KBM-7 (cell line): ENCODE measurements around the gene BCOR.
A peak's percentile ranks its signal among the peaks of the same experiment; 100 is the strongest.

ENCODE experiments used
- DNase-seq: peaks from one replicate; pipeline ENCODE4 v3.0.0-alpha.2; 2015
- in situ Hi-C: fragments of 300-500 bp; cut with MboI; formaldehyde crosslinking; loops from 2 replicates; pipeline ENCODE4 v1.14.3; 2020; ENCODE audit warnings: low sequenced_read_pairs, low pct_unique_long_range_greater_than_20kb, mixed read lengths

Gene BCOR

GRCh38 chrX:40100537-40101429, 3.0 kb upstream of the BCOR start:
- DNase-seq: no peak
- in situ Hi-C loops: no loop called here

GRCh38 chrX:40100141-40100536, 2.4 kb upstream of the BCOR start:
- DNase-seq: peak; percentile 73
- in situ Hi-C loops: no loop called here

GRCh38 chrX:40099055-40099958, 1.5 kb upstream of the BCOR start:
- peak; percentile 68 for DNase-seq
- in situ Hi-C loops: loop anchor here (10.0 kb wide), 1 partner anchor 75 kb away; no protein-coding TSS in a partner anchor

- peak; percentile 79 for DNase-seq
Measured at GRCh38 chrX:40098264-40099054, 701 bp upstream of the BCOR start.

GRCh38 chrX:40097141-40097503, 636 bp downstream of the BCOR start:
- DNase-seq: no peak
- in situ Hi-C loops: loop anchor here (10.0 kb wide), 1 partner anchor 78 kb away; no protein-coding TSS in a partner anchor

More at GRCh38 chrX:40098264-40099054, 701 bp upstream of the BCOR start:
- in situ Hi-C loops: loop anchor here (10.0 kb wide), 1 partner anchor 76 kb away; no protein-coding TSS in a partner anchor

- peak; percentile 62 for DNase-seq
- in situ Hi-C loops: loop anchor here (10.0 kb wide), 1 partner anchor 78 kb away; no protein-coding TSS in a partner anchor
Measured at GRCh38 chrX:40096395-40097091, 1.2 kb downstream of the BCOR start.

- DNase-seq: peak; percentile 62
- in situ Hi-C loops: loop anchor here (10.0 kb wide), 1 partner anchor 79 kb away; no protein-coding TSS in a partner anchor
Measured at GRCh38 chrX:40095583-40096394, 2.0 kb downstream of the BCOR start.

GRCh38 chrX:40094900-40095582, 2.7 kb downstream of the BCOR start:
- in situ Hi-C loops: loop anchor here (10.0 kb wide), 1 partner anchor 80 kb away; no protein-coding TSS in a partner anchor
- peak; percentile 51 for DNase-seq

- DNase-seq: peak; percentile 67
- in situ Hi-C loops: loop anchor here (10.0 kb wide), 1 partner anchor 81 kb away; no protein-coding TSS in a partner anchor
Measured at GRCh38 chrX:40094041-40094899, 3.5 kb downstream of the BCOR start.

GRCh38 chrX:40093586-40093985, 4.2 kb downstream of the BCOR start:
- in situ Hi-C loops: loop anchor here (10.0 kb wide), 1 partner anchor 81 kb away; no protein-coding TSS in a partner anchor
- no peak for DNase-seq

GRCh38 chrX:40092808-40093435, 4.8 kb downstream of the BCOR start:
- DNase-seq: no peak
- in situ Hi-C loops: loop anchor here (10.0 kb wide), 1 partner anchor 82 kb away; no protein-coding TSS in a partner anchor

- no peak for DNase-seq
- in situ Hi-C loops: loop anchor here (10.0 kb wide), 1 partner anchor 83 kb away; no protein-coding TSS in a partner anchor
Measured at GRCh38 chrX:40091691-40092421, 5.9 kb downstream of the BCOR start.

GRCh38 chrX:40090961-40091360, 6.8 kb downstream of the BCOR start:
- DNase-seq: no peak
- in situ Hi-C loops: loop anchor here (10.0 kb wide), 1 partner anchor 84 kb away; no protein-coding TSS in a partner anchor

GRCh38 chrX:40090050-40090804, 7.5 kb downstream of the BCOR start:
- DNase-seq: no peak
- in situ Hi-C loops: loop anchor here (10.0 kb wide), 1 partner anchor 85 kb away; no protein-coding TSS in a partner anchor
